H1 (cell line): ENCODE results near the gene LDLR. TPM values are rescaled to one million over a fixed set of nuclear protein-coding genes. Genes with fewer than 3 reads are reported as not detected.

Experiments
- CTCF ChIA-PET: fragments of 300-600 bp; sonication (Branson Sonifier 250); formaldehyde crosslinking; loops from one replicate; lab custom pipeline; 2021; ENCODE audit not compliant: partially characterized antibody; lab: Charles Lee
- POLR2A ChIA-PET: fragments of 300-600 bp; sonication (Branson Sonifier 250); formaldehyde crosslinking; loops from one replicate; lab custom pipeline; 2021; ENCODE audit warnings: inconsistent platforms; ENCODE audit not compliant: partially characterized antibody; lab: Charles Lee
- DNase-seq, 2 experiments: peaks; one replicate each; pipeline versions ENCODE4 v3.0.0 to v3.0.0-alpha.2; 2010 to 2022; ENCODE audit warnings: low spot score in 2 of 2, low read depth in 1 of 2, mixed read lengths in 1 of 2
- FAIRE-seq: peaks from 2 replicates; lab custom pipeline; 2011; peaks lifted over from hg19 to GRCh38; lab: Jason Lieb, UNC
- H2AFZ ChIP-seq: 2 replicates; pipeline ENCODE4 v1.8.1; 2012; ENCODE audit warnings: low read length, inconsistent platforms
- H2AK5ac ChIP-seq: 2 replicates; pipeline ENCODE4 v1.6.1; 2013; ENCODE audit warnings: low read depth, low read length
- H2BK120ac ChIP-seq: replicated peaks from 2 replicates; pipeline ENCODE3; 2013; ENCODE audit warnings: low read depth, low read length, inconsistent platforms
- H2BK12ac ChIP-seq: 2 replicates; pipeline ENCODE4 v1.6.1; 2013; ENCODE audit warnings: low read depth, low read length
- H2BK15ac ChIP-seq: 2 replicates; pipeline ENCODE4 v1.6.1; 2013; ENCODE audit warnings: low read length
- H2BK20ac ChIP-seq: 2 replicates; pipeline ENCODE4 v1.6.1; 2013; ENCODE audit warnings: low read length
- H2BK5ac ChIP-seq: 2 replicates; pipeline ENCODE4 v1.6.1; 2013; ENCODE audit warnings: low read depth, low read length
- H3K14ac ChIP-seq: 2 replicates; pipeline ENCODE4 v1.6.1; 2013; ENCODE audit warnings: inconsistent platforms; ENCODE audit not compliant: insufficient read length
- H3K18ac ChIP-seq: 2 replicates; pipeline ENCODE4 v1.6.1; 2013; ENCODE audit warnings: low read length; ENCODE audit errors: extremely low read depth
- H3K23ac ChIP-seq: 2 replicates; pipeline ENCODE4 v1.6.1; 2013; ENCODE audit warnings: inconsistent platforms; ENCODE audit not compliant: insufficient read length
- H3K23me2 ChIP-seq: 2 replicates; pipeline ENCODE4 v1.6.1; 2013; ENCODE audit warnings: low read depth, low read length
- H3K27ac ChIP-seq: 2 replicates; pipeline ENCODE4 v1.6.1; 2011; ENCODE audit warnings: low read depth, low read length, inconsistent platforms
- H3K27me3 ChIP-seq, 4 experiments: replicated peaks in 1 of 4; 1 replicate in 1 of 4; 2 replicates in 3 of 4; pipeline versions ENCODE4 v1.6.1 to v1.8.1; 2011 to 2013; ENCODE audit warnings: low read length in 3 of 4, mild to moderate bottlenecking in 3 of 4, inconsistent platforms in 2 of 4, mixed read lengths in 2 of 4, moderate library complexity in 1 of 4; ENCODE audit not compliant: control insufficient read depth in 3 of 4, insufficient read depth in 3 of 4; ENCODE audit errors: extremely low read depth in 1 of 4
- H3K36me3 ChIP-seq, 4 experiments: 2 replicates each; pipeline versions ENCODE4 v1.6.1 to v1.8.1; 2011 to 2013; ENCODE audit warnings: mild to moderate bottlenecking in 4 of 4, low read length in 3 of 4, moderate library complexity in 2 of 4, control low read depth in 1 of 4, inconsistent platforms in 1 of 4; ENCODE audit not compliant: insufficient read depth in 4 of 4, control insufficient read depth in 2 of 4
- H3K4ac ChIP-seq: replicated peaks from 2 replicates; pipeline ENCODE3; 2013; ENCODE audit warnings: low read length, low read depth, mixed read lengths, inconsistent platforms; ENCODE audit not compliant: insufficient read length
- H3K4me1 ChIP-seq, 4 experiments: replicated peaks in 1 of 4; 1 replicate in 1 of 4; 2 replicates in 3 of 4; pipeline versions ENCODE4 v1.6.1 to v1.8.1; 2011 to 2013; ENCODE audit warnings: low read length in 3 of 4, inconsistent platforms in 2 of 4, mixed read lengths in 1 of 4; ENCODE audit not compliant: insufficient read depth in 4 of 4, control insufficient read depth in 3 of 4
- H3K4me2 ChIP-seq, 2 experiments: 2 replicates each; pipeline versions ENCODE4 v1.6.1 to v1.8.1; 2011 to 2013; ENCODE audit warnings: low read depth in 2 of 2, low read length in 2 of 2, control low read depth in 1 of 2, inconsistent platforms in 1 of 2, mild to moderate bottlenecking in 1 of 2; ENCODE audit not compliant: insufficient read depth in 1 of 2
- H3K4me3 ChIP-seq, 4 experiments: fragments of 200-600, 300-600 bp in 1 of 4; sonication (generic), shearing (Covaris generic), sonication (Bioruptor Twin) in 1 of 4; 2 replicates each; pipeline versions ENCODE4 v1.5.1 to v1.8.1; 2011 to 2016; ENCODE audit warnings: low read length in 4 of 4, low read depth in 3 of 4, control low read depth in 2 of 4, inconsistent platforms in 2 of 4, mild to moderate bottlenecking in 2 of 4, mixed read lengths in 1 of 4, moderate library complexity in 1 of 4; ENCODE audit not compliant: insufficient read depth in 2 of 4; ENCODE audit errors: extremely low read depth in 1 of 4
- H3K56ac ChIP-seq: replicated peaks from 2 replicates; pipeline ENCODE3; 2013; ENCODE audit warnings: low read depth, mild to moderate bottlenecking, mixed read lengths, low read length, inconsistent platforms; ENCODE audit not compliant: insufficient read length
- H3K79me1 ChIP-seq: 2 replicates; pipeline ENCODE4 v1.6.1; 2013; ENCODE audit warnings: low read depth, low read length, control low read depth
- H3K79me2 ChIP-seq, 2 experiments: 2 replicates each; pipeline versions ENCODE4 v1.6.1 to v1.8.1; 2012 to 2013; ENCODE audit warnings: low read length in 2 of 2, mild to moderate bottlenecking in 2 of 2, inconsistent platforms in 1 of 2; ENCODE audit not compliant: insufficient read depth in 2 of 2, control insufficient read depth in 1 of 2
- H3K9ac ChIP-seq, 4 experiments: replicated peaks in 1 of 4; 1 replicate in 1 of 4; 2 replicates in 3 of 4; pipeline versions ENCODE4 v1.6.1 to v1.8.1; 2011 to 2013; ENCODE audit warnings: low read depth in 3 of 4, low read length in 3 of 4, control low read depth in 2 of 4, mild to moderate bottlenecking in 2 of 4, moderate library complexity in 2 of 4, inconsistent platforms in 1 of 4; ENCODE audit errors: extremely low read depth in 1 of 4
- H3K9me3 ChIP-seq, 2 experiments: 2 replicates each; pipeline versions ENCODE4 v1.6.1 to v1.8.1; 2012 to 2013; ENCODE audit warnings: mild to moderate bottlenecking in 2 of 2, moderate library complexity in 2 of 2, control low read depth in 1 of 2, inconsistent platforms in 1 of 2, low read depth in 1 of 2, low read length in 1 of 2, mixed read lengths in 1 of 2; ENCODE audit not compliant: insufficient read depth in 2 of 2
- H4K20me1 ChIP-seq, 2 experiments: replicated peaks in 1 of 2; 2 replicates each; pipeline versions ENCODE3 to v1.8.1; 2011 to 2013; ENCODE audit warnings: inconsistent platforms in 2 of 2, low read length in 2 of 2, mild to moderate bottlenecking in 1 of 2; ENCODE audit not compliant: insufficient read depth in 2 of 2, control insufficient read depth in 1 of 2
- H4K5ac ChIP-seq: 2 replicates; pipeline ENCODE4 v1.6.1; 2013; ENCODE audit warnings: low read length, low read depth, mixed read lengths, inconsistent platforms; ENCODE audit not compliant: insufficient read length
- H4K8ac ChIP-seq: 2 replicates; pipeline ENCODE4 v1.8.0; 2013; ENCODE audit warnings: mild to moderate bottlenecking, moderate library complexity, low read length, inconsistent platforms; ENCODE audit not compliant: insufficient read depth; ENCODE audit errors: extremely low read depth
- H4K91ac ChIP-seq: replicated peaks from 2 replicates; pipeline ENCODE3; 2013; ENCODE audit warnings: low read length, mixed read lengths, inconsistent platforms; ENCODE audit not compliant: insufficient read length
- CEBPB ChIP-seq: IDR thresholded peaks from 2 replicates; pipeline ENCODE4 v1.6.1; 2012; ENCODE audit warnings: low read depth, low read length
- CHD2 ChIP-seq: IDR thresholded peaks from 2 replicates; pipeline ENCODE4 v1.6.1; 2012; ENCODE audit warnings: low read length, improper control_type of control experiment
- JUN ChIP-seq: IDR thresholded peaks from 2 replicates; pipeline ENCODE4 v1.6.1; 2011; ENCODE audit warnings: low read depth, mild to moderate bottlenecking, improper control_type of control experiment, low read length
- RXRA ChIP-seq: IDR thresholded peaks from 2 replicates; pipeline ENCODE4 v1.6.1; 2011; ENCODE audit warnings: low read depth, mild to moderate bottlenecking, low read length, moderate library complexity; ENCODE audit not compliant: insufficient read depth
- SIX5 ChIP-seq: IDR thresholded peaks from 2 replicates; pipeline ENCODE4 v1.6.1; 2011; ENCODE audit warnings: mild to moderate bottlenecking, low read depth, low read length
- SP2 ChIP-seq: IDR thresholded peaks from 2 replicates; pipeline ENCODE4 v1.6.1; 2012; ENCODE audit warnings: mild to moderate bottlenecking, low read length, inconsistent platforms
- WGBS, 2 experiments: shearing (Covaris generic) in 1 of 2; methylation state at CpG; one replicate each; pipeline versions ENCODE4 v1.1.6 to v1.1.7; 2013 to 2015; ENCODE audit warnings: low lambda C conversion rate in 2 of 2, mixed read lengths in 2 of 2, inconsistent platforms in 1 of 2, low coverage in 1 of 2, missing lambda C conversion rate in 1 of 2; ENCODE audit not compliant: insufficient replicate concordance in 2 of 2, insufficient coverage in 1 of 2, insufficient read length in 1 of 2; ENCODE audit errors: extremely low coverage in 1 of 2, missing lambda C conversion rate in 1 of 2; 5-methylcytosine and 5-hydroxymethylcytosine counted together
- polyA plus RNA-seq, 7 experiments: library from polyadenylated mRNA; depleted of rRNA in 3 of 7; stranded (reverse) in 5 of 7; unstranded in 2 of 7; fragments of >200 nt in 5 of 7; fragments of 200-250 nt in 2 of 7; gene quantifications; 1 replicate in 5 of 7; 2 replicates in 1 of 7; 4 replicates in 1 of 7; pipeline versions ENCODE4 v1.2.1 to v1.2.3, GENCODE V29; 2011 to 2013; ENCODE audit warnings: missing spikeins in 2 of 7, mixed read lengths in 2 of 7
- total RNA-seq: library from RNA; stranded (reverse); fragmentation: NEBNext Ultra II Directional; extraction: Animal tissue kit (Norgen Biotek cat#: 25700); gene quantifications from 2 replicates; pipeline ENCODE4 v1.2.1, GENCODE V29; 2021

Gene LDLR
- total and polyA plus RNA-seq, 2 of the 8 experiments (the other 6 are each of a cell fraction or from before 2014, with no cell fraction given) = 70.1 to 118 TPM

DNA sequence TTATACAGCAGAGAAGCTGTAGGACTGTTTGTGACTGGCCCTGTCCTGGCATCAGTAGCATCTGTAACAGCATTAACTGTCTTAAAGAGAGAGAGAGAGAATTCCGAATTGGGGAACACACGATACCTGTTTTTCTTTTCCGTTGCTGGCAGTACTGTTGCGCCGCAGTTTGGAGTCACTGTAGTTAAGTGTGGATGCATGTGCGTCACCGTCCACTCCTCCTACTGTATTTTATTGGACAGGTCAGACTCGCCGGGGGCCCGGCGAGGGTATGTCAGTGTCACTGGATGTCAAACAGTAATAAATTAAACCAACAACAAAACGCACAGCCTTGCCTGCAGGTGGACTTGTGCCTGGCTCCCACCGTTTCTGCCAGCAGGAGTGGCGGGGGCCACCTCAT lies 27.3 kb upstream of the LDLR start:
- Histone ChIP-seq H4K8ac (no peak overlapping the region), H3K18ac (no peak overlapping the region), H3K36me3 (peaks cover 11 to 43% (median 29%) of the 10 kb centered on the region in 4 experiments; a peak in 6 of 8 replicates), H3K9ac (no peak overlapping the region), H2BK12ac (no peak overlapping the region), H3K4me2 (no peak overlapping the region), H2BK120ac (no peak overlapping the region), H3K4ac (no peak overlapping the region), H3K23ac (no peak overlapping the region), H3K27ac (no peak overlapping the region), H4K20me1 (peaks cover 0 to 2% of the 10 kb centered on the region in 2 experiments), H3K79me1 (no peaks in the 10 kb centered on the region; the same call in none of the 2 replicates), H4K91ac (no peak overlapping the region), H3K9me3 (no peaks in the 10 kb centered on the region), H3K14ac (no peak overlapping the region), H2AK5ac (no peak overlapping the region), H2AFZ (no peak overlapping the region), H3K23me2 (no peaks in the 10 kb centered on the region), H2BK15ac (no peak overlapping the region), H3K27me3 (no peaks in the 10 kb centered on the region), H2BK20ac (no peak overlapping the region), H2BK5ac (no peak overlapping the region), H4K5ac (no peak overlapping the region), H3K79me2 (no peaks in the 10 kb centered on the region), H3K56ac (no peak overlapping the region), H3K4me3 (no peak overlapping the region), H3K4me1 (0 out of 7 replicates have a peak, but pooled peaks cover 0 to 1% (median 0%) of the 10 kb centered on the region in 4 experiments)
- FAIRE-seq = no peak
- ChIA-PET CTCF (interaction anchor here (0.7 to 1.0 kb wide), 3 partner anchors 18 to 29 kb away, joined by 3 read pairs; no protein-coding TSS in a partner anchor), POLR2A (interaction anchor here (0.7 kb wide), 1 partner anchor 313 kb away, joined by 3 read pairs; no protein-coding TSS in a partner anchor)
- DNase-seq = no peak
- TF ChIP-seq SP2 = no peak
- TF ChIP-seq RXRA = no peak
- no peak for TF ChIP-seq CHD2
- TF ChIP-seq SIX5 = no peak
- TF ChIP-seq JUN = no peak
- no peak for TF ChIP-seq CEBPB
- 90% methylated on average over 14 of the region's 14 CpGs; no CpG with 5 or more reads in 1 of the 2 experiments for WGBS, 2 experiments
